HL-60 (cell line): ENCODE data around the gene TEX9.

Source experiments
- GABPA ChIP-seq: IDR thresholded peaks from 2 replicates; pipeline ENCODE4 v1.6.1; 2012; ENCODE audit warnings: low read depth
- POLR2AphosphoS5 ChIP-seq: IDR thresholded peaks from 2 replicates; pipeline ENCODE4 v1.6.1; 2012; ENCODE audit warnings: low read depth
- TF ChIP-seq, protein P1 (sequence below): IDR thresholded peaks from one replicate; pipeline ENCODE4 v1.5.1; 2011; ENCODE audit warnings: low read length, control low read depth, inconsistent platforms; ENCODE audit not compliant: insufficient read depth
- TF ChIP-seq, protein P2 (sequence below): IDR thresholded peaks from 2 replicates; pipeline ENCODE4 v1.6.1; 2012; ENCODE audit warnings: low read depth; ENCODE audit not compliant: insufficient replicate concordance

DNA sequence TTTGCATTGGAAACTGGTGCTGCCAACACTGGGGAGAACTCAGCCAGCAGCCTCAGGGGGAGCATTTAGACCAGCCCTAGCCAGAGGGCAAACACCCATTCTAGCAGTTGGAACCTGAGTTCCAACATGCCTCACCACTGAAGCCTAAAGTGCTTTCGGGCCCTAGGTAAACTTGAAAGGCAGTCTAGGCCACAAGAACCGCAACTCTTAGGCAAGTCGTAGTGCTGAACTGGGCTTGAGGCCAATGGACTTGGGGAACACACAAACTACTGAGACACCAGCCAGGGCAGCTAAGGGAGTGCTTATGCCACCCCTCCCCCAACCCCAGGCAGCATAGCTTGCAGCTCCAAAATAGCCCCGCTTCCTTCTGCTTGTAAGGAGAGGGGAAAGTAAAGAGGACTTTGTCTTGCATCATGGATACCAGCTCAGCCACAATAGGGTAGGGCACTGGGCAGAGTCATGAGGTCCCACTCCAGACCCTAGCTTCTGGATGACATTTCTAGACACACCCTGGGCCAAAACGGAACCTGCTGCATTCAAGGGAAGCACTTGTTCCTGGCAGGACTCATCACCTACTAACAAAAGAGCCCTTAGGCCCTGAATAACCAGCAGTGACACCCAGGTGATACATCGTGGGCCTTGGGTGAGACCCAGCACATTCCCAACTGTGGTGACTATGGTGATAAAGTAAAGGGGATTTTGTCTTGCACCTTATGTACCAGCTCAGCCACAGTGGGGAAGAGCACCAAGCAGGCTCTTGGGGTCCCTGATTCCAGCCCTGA lies 37.3 kb upstream of the TEX9 start:
- TF ChIP-seq, protein P1, sequence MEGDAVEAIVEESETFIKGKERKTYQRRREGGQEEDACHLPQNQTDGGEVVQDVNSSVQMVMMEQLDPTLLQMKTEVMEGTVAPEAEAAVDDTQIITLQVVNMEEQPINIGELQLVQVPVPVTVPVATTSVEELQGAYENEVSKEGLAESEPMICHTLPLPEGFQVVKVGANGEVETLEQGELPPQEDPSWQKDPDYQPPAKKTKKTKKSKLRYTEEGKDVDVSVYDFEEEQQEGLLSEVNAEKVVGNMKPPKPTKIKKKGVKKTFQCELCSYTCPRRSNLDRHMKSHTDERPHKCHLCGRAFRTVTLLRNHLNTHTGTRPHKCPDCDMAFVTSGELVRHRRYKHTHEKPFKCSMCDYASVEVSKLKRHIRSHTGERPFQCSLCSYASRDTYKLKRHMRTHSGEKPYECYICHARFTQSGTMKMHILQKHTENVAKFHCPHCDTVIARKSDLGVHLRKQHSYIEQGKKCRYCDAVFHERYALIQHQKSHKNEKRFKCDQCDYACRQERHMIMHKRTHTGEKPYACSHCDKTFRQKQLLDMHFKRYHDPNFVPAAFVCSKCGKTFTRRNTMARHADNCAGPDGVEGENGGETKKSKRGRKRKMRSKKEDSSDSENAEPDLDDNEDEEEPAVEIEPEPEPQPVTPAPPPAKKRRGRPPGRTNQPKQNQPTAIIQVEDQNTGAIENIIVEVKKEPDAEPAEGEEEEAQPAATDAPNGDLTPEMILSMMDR, result no peak
- TF ChIP-seq, protein P2, sequence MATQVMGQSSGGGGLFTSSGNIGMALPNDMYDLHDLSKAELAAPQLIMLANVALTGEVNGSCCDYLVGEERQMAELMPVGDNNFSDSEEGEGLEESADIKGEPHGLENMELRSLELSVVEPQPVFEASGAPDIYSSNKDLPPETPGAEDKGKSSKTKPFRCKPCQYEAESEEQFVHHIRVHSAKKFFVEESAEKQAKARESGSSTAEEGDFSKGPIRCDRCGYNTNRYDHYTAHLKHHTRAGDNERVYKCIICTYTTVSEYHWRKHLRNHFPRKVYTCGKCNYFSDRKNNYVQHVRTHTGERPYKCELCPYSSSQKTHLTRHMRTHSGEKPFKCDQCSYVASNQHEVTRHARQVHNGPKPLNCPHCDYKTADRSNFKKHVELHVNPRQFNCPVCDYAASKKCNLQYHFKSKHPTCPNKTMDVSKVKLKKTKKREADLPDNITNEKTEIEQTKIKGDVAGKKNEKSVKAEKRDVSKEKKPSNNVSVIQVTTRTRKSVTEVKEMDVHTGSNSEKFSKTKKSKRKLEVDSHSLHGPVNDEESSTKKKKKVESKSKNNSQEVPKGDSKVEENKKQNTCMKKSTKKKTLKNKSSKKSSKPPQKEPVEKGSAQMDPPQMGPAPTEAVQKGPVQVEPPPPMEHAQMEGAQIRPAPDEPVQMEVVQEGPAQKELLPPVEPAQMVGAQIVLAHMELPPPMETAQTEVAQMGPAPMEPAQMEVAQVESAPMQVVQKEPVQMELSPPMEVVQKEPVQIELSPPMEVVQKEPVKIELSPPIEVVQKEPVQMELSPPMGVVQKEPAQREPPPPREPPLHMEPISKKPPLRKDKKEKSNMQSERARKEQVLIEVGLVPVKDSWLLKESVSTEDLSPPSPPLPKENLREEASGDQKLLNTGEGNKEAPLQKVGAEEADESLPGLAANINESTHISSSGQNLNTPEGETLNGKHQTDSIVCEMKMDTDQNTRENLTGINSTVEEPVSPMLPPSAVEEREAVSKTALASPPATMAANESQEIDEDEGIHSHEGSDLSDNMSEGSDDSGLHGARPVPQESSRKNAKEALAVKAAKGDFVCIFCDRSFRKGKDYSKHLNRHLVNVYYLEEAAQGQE, result peak; percentile 80
- peak; percentile 90 for TF ChIP-seq POLR2AphosphoS5
- no peak for TF ChIP-seq GABPA
